ENCODE data around the gene FBH1. TPM values are rescaled to one million over a fixed set of nuclear protein-coding genes. Genes with fewer than 3 reads are reported as not detected.
A peak's percentile ranks its signal among the peaks of the same experiment; 100 is the strongest.
"Not testable (repeated sequence)": the region's sequence is repeated elsewhere in the genome, so short reads cannot be mapped to it uniquely, and the experiment has no call there.

The FBH1 gene
- total RNA-seq (2014; rRNA removed; shearing (Covaris generic)) = 70.9 and 75.8 TPM in 2 replicates
- 63.8 and 72.5 TPM in 2 replicates for polyA plus RNA-seq (2015; cell fraction: cytosol; rRNA removed)
- 142 and 212 TPM in 2 replicates for polyA plus RNA-seq (2015; cell fraction: nucleus; rRNA removed)

GRCh38 chr10:5889624-5890451 lies at the start of gene FBH1, which contains the start of gene ANKRD16:
TSS of gene FBH1 (plus strand) at chr10:5890243. CDS start at chr10:5890346, 103 bp downstream.
TSS of gene ANKRD16 (minus strand) at chr10:5889893. CDS start at chr10:5889354, 539 bp downstream.
- in situ Hi-C loops (cut with HindIII; ENCODE audit: low pct_unique_long_range_greater_than_20kb, low sequenced_read_pairs) = no loop called here
- DNase-seq (ENCODE audit: low read depth, low spot score) = peak; percentile 94

DNA sequence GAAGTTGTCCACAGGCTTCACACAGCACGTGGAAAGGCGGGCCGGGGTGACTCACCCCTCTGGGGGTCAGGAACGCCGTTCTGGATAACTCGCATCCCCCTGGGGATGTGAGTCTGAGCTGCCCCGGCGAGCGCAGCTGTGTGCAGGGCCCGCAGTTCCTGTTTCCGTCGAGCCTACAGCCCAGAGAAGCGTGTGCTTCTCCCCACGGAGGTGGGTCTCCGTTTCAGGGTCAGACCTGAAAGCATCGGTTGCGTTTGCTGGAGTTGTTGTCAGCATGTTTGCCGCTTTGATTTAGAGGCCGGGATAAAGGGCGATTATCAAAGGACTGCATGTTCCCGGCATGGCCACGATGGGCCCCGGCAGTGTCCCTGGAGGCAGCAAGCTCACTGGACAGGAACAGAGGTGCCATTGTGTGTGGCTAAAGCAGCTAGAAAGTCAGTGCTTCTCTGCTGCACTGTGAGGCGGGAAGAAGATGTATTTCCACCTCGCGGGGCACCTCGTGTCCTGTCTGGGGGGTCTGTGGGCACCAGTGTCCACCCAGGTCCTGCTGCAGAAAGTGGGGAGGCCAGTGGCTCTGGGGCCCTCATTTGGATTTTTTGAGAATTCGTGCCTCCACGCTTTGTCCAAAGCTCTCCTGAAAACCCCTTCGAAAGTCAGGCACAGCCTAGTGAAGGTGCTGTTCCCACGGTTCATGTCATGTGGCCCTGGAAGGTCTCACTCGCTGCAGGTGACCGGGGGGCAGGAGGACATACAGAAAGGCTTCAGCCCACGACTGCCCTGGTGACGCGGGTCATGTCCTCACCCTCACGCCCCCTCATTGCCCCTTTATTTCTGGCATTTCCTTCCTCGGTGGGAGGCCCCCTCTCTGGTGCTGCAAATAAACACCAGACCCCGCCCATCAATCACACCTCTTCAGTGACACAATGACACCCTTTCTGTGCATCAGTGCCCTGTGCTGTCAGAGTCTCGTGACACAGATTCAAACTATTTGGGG lies 49.4 kb upstream of the FBH1 start:
- in situ Hi-C loops (cut with HindIII; ENCODE audit: low pct_unique_long_range_greater_than_20kb, low sequenced_read_pairs) = no loop called here
- peak; percentile 91 for DNase-seq (ENCODE audit: low read depth, low spot score)

GRCh38 chr10:5841965-5842364 lies 48.1 kb upstream of the FBH1 start:
- in situ Hi-C loops (cut with HindIII; ENCODE audit: low pct_unique_long_range_greater_than_20kb, low sequenced_read_pairs) = no loop called here
- DNase-seq (ENCODE audit: low read depth, low spot score) = no peak

GRCh38 chr10:5843686-5844344 lies 46.2 kb upstream of the FBH1 start:
- no peak for DNase-seq (ENCODE audit: low read depth, low spot score)

DNA sequence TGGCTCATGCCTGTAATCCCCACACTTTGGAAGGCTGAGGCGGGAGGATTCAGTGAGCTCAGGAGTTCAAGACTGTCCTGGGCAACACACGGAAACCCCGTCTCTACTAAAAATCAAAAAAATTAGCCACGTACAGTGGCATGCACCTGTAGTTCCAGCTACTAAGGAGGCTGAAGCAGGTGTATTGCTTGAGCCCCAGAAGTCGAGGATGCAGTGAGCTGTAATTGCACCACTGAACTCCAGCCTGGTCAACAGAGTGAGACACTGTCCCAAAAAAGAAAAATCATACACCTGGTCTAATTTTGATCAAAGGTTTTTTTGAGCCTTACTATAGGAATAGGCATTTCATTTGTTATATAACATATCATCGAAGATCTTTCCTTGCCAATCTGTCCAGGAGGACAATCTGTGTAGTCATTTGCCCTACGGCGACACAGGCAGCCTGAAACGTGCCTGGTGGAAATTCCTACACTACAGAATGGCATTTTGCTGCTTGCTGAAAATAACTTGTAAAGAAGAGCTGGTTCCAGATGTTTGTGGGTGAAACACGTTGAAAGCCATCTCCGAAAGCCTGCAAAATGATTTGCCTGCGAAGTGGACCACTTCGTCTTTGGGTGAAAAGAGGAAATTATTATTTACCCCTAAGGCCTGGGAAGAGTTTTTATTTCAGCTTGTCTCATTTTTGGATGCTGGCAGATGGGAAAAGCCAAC lies 45.5 kb upstream of the FBH1 start:
- no peak for DNase-seq (ENCODE audit: low read depth, low spot score)
- in situ Hi-C loops (cut with HindIII; ENCODE audit: low pct_unique_long_range_greater_than_20kb, low sequenced_read_pairs) = no loop called here

More at GRCh38 chr10:5843686-5844344, 46.2 kb upstream of the FBH1 start:
- in situ Hi-C loops (cut with HindIII; ENCODE audit: low pct_unique_long_range_greater_than_20kb, low sequenced_read_pairs) = no loop called here

DNA sequence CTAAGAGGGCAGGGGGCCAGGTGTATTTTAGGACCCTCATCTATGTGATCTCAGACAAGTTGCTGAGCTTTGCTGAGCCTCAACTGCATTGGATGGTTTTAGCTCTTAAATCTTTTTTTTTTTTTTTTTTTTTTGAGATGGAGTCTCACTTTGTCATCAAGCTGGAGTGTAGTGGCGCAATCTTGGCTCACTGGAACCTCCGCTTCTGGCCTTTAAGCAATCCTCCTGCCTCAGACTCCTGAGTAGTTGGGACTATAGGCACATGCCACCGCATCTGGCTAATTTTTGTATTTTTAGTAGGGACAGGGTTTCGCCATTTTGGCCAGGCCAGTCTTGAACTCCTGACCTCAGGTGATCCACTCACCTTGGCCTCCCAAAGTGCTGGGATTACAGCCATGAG lies 43.4 kb upstream of the FBH1 start:
- in situ Hi-C loops (cut with HindIII; ENCODE audit: low pct_unique_long_range_greater_than_20kb, low sequenced_read_pairs); DNase-seq (ENCODE audit: low read depth, low spot score): not testable (repeated sequence)

DNA sequence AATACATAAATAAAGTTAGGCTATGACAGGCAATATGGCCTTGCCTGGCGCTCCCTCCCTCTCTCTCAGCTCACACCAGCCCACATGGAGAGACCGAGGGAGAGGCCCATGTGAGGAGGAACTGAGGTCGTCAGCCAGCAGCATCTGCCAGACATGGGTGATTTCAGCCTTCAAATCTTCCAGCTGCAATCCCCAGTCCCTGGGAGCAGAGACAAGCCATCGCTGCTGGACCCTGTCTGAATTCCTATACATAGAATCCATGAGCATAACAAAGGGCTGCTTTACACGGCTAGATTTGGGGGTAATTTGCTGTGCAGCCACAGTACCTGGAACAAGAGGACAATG lies 35.9 kb upstream of the FBH1 start:
- in situ Hi-C loops (cut with HindIII; ENCODE audit: low pct_unique_long_range_greater_than_20kb, low sequenced_read_pairs) = no loop called here
- DNase-seq (ENCODE audit: low read depth, low spot score) = no peak

DNA sequence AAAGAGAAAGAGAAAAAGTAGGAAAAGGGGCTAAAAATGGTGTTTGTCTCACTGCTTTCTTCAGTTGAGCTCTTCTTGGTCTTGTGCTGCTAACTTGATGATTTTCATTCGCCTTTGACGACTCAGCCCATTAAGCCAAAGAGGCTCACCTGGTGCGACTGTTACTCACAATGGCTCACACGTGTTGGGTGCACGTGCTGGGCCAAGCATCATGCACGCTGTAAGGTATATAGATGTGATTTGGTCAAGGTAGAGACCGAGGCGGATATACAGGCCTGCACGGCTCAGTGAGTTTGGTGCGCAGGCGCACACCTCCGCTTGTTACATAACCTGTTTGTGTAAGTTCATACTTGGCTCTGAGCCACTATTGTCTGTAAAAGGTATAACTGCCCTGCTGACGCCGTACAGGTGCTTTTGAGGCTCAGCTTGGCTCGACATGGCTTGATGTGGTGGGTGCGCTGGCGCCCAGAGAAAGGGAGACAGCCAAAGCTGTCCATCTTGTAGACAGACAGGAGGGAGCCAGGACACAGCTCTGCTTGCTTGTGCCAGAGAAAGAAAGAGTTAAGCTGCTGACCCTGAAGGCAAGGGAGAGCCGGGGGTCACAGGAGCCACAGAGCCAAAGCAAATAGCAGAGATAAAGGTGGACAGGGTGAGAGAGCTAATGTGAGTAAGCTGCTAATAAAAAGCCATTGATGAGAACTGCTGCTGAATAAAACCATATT lies 33.9 kb upstream of the FBH1 start:
- in situ Hi-C loops (cut with HindIII; ENCODE audit: low pct_unique_long_range_greater_than_20kb, low sequenced_read_pairs) = no loop called here
- no peak for DNase-seq (ENCODE audit: low read depth, low spot score)

DNA sequence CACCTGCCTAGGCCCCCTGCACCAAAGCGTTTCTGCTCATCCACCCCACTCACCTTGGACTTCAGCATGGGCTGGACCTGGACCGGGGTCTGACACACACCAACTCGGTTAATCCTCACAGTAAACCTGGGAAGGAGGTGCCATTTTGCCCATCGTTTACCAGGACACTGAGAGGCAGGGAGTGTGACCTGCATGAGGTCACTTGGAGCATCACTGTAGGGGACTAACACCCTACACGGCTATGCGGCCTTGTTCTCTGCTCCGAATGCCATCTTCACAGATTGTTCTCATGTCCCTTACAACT lies 33.4 kb upstream of the FBH1 start:
- in situ Hi-C loops (cut with HindIII; ENCODE audit: low pct_unique_long_range_greater_than_20kb, low sequenced_read_pairs) = no loop called here
- DNase-seq (ENCODE audit: low read depth, low spot score) = no peak

DNA sequence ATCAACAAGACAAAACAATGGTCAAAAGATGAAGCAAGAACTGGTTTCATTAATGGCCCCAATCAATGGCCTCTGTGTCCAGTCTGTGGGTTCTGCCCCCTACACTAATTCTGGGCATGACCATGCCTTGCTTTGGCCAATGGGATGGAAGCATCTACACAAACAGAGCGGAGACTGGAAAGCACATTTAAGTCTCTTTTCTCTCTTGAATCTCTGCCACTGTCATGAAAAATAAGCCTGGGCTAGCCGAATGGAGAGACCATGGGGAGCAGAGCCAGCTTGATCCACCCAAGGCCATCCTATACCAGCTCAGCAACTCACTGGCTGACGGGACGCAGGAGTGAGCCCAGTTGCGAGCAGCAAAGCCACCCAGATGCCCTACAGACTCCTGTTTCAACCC lies 31.2 kb upstream of the FBH1 start:
- DNase-seq (ENCODE audit: low read depth, low spot score) = peak; percentile 25
- in situ Hi-C loops (cut with HindIII; ENCODE audit: low pct_unique_long_range_greater_than_20kb, low sequenced_read_pairs) = no loop called here

DNA sequence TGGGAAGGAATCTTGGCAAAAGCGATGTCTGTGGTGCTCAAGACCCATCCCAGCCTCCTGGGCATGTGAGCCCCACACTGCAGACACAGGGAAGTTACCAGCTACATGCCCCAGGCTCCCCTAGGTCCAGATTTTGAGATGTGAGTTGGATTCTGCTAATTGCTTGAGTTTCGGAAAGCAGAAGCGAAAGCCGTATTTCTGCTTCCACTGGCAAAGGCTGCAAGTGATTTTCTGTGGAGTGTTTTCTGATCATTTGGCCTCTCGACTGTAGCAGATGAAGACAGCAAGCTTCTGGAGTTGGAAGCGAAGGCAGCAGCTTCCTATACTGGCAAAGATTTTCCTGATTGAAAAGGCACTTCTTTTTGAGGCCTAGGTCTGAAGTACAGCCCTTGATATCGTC lies 30.0 kb upstream of the FBH1 start:
- in situ Hi-C loops (cut with HindIII; ENCODE audit: low pct_unique_long_range_greater_than_20kb, low sequenced_read_pairs) = no loop called here
- no peak for DNase-seq (ENCODE audit: low read depth, low spot score)

DNA sequence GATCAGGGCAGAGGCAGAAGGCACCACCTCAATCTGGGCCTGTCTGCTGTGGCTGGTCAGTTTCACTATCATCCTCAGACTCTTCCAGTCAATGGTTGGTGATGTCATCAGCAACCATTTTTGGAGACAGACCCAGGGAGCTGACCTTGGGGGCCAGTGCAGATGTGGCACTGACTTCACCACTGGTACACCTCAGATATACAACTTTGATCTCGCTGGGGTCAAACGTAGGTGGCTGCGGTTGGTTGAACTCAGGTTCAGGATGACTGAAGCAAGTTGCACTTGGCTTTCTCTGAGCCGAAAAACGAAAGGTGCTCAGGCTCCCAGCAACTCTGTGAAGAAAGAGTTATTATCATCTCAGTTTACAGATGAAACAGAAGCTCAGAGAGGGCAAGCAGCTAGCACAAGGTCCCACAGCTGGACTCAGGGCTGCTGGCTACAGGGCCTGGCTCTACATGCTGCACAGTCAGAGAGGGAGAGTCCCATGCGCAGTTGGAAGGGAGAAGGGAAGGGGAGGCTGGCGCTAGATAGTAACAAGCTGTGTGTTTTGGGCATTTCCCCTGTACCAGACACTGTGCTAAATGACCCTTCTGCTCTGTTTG lies 27.6 kb upstream of the FBH1 start:
- DNase-seq (ENCODE audit: low read depth, low spot score) = no peak
- in situ Hi-C loops (cut with HindIII; ENCODE audit: low pct_unique_long_range_greater_than_20kb, low sequenced_read_pairs) = no loop called here

GRCh38 chr10:5862981-5863685 lies 26.9 kb upstream of the FBH1 start:
- DNase-seq (ENCODE audit: low read depth, low spot score); in situ Hi-C loops (cut with HindIII; ENCODE audit: low pct_unique_long_range_greater_than_20kb, low sequenced_read_pairs): not testable (repeated sequence)

DNA sequence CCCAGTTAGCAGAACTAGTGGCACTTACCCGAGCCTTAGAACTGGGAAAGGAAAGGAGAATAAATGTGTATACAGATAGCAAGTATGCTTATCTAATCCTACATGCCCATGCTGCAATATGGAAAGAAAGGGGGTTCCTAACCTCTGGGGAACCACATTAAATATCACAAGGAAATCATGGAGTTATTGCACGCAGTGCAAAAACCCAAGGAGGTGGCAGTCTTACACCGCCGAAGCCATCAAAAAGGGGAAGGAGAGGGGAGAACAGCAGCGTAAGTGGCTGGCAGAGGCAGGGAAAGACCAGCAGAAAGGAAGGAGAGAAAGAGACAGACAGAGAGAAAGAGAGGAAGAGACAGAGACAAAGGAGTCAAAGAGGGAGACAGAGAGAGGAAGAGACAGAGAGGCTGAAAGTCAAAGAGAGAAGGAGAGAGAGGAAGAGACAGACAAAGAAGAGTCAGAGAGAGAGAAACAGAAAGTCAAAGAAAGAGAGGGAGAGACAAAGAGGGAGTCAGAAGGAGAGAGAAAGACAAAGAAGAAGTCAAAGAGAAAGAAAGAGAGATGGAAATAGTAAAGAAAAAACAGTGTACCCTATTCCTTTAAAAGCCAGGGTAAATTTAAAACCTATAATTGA lies 23.5 kb upstream of the FBH1 start:
- DNase-seq (ENCODE audit: low read depth, low spot score); in situ Hi-C loops (cut with HindIII; ENCODE audit: low pct_unique_long_range_greater_than_20kb, low sequenced_read_pairs): not testable (repeated sequence)

- in situ Hi-C loops (cut with HindIII; ENCODE audit: low pct_unique_long_range_greater_than_20kb, low sequenced_read_pairs); DNase-seq (ENCODE audit: low read depth, low spot score): not testable (repeated sequence)
Measured at GRCh38 chr10:5867091-5867615, 22.9 kb upstream of the FBH1 start.
